ENCODE measurements around the gene KRTAP12-2. TPM values are rescaled to one million over a fixed set of nuclear protein-coding genes. Genes with fewer than 3 reads are reported as not detected.
"Not testable (repeated sequence)": the region's sequence is repeated elsewhere in the genome, so short reads cannot be mapped to it uniquely, and the experiment has no call there.

The KRTAP12-2 gene
- total and polyA plus RNA-seq, 2 donors (not counting 3 experiments of a cell fraction or from before 2014, with no cell fraction given) = not detected

GRCh38 chr21:44686843-44687561, 20.3 kb upstream of the KRTAP12-2 start:
- intact Hi-C loops (cut with micrococcal nuclease) (no loop called here), dilution Hi-C loops (cut with MboI; ENCODE audit: extremely low pct_ligation_motif_present, low sequenced_read_pairs) (no loop called here)
- H3K27me3 ChIP-seq (ENCODE audit: control insufficient read depth in 2 of 2, insufficient read depth in 2 of 2, low read length in 2 of 2) = peaks cover 5 to 17% of the 10 kb centered on the region in 2 experiments

GRCh38 chr21:44686000-44686781, 19.5 kb upstream of the KRTAP12-2 start:
- POLR2A ChIA-PET = interaction anchor here (0.8 kb wide), 1 partner anchor 31 kb away, joined by 3 read pairs; the partner anchor contains the start of gene KRTAP12-4

More at GRCh38 chr21:44686843-44687561, 20.3 kb upstream of the KRTAP12-2 start:
- Histone ChIP-seq H4K20me1 (replicated peaks; ENCODE audit: control insufficient read depth, extremely low read depth, insufficient read depth, low read length) (no peaks in the 10 kb centered on the region), H2AFZ (ENCODE audit: low read depth, low read length) (no peak overlapping the region), H3K9me3 (replicated peaks; ENCODE audit: control insufficient read depth, insufficient read depth, low read length) (no peaks in the 10 kb centered on the region), H3K27ac (ENCODE audit: insufficient read depth, low read depth, low read length) (no peak overlapping the region), H3K9ac (replicated peaks; ENCODE audit: extremely low read depth, insufficient read depth, low read length) (no peak overlapping the region), H3K36me3 (ENCODE audit: control insufficient read depth in 2 of 2, extremely low read depth in 1 of 2, insufficient read depth in 2 of 2, low read length in 2 of 2) (no peaks in the 10 kb centered on the region), H3K4me3 (replicated peaks in 1 of 3; ENCODE audit: insufficient read depth in 1 of 3, low read depth in 1 of 3, low read length in 3 of 3) (no peak overlapping the region), H3K79me2 (ENCODE audit: control insufficient read depth, insufficient read depth, low read length) (no peaks in the 10 kb centered on the region), H3K4me2 (ENCODE audit: insufficient read depth, low read length) (no peak overlapping the region), H3K9me1 (replicated peaks; ENCODE audit: control insufficient read depth, extremely low read depth, insufficient read depth, low read length) (no peaks in the 10 kb centered on the region), H3K4me1 (ENCODE audit: control insufficient read depth, extremely low read depth, insufficient read depth, low read length) (no peaks in the 10 kb centered on the region)
- POLR2A ChIA-PET = no interaction called here
- CTCF ChIA-PET = no interaction called here
- BruUV-seq (replicated peaks) = no TSS peak
- FAIRE-seq = no peak
- TF ChIP-seq MYC (IDR thresholded peaks at IDR 0.05; ENCODE audit: low read depth, low read length) (no peak), MAX (IDR thresholded peaks at IDR 0.05; ENCODE audit: insufficient read depth, insufficient read length) (no peak), EZH2 (IDR thresholded peaks at IDR 0.05; ENCODE audit: borderline replicate concordance, low read depth, low read length, severe bottlenecking) (no peak)
- no peak for DNase-seq (ENCODE audit: low read depth, low spot score)

GRCh38 chr21:44685050-44685449, 18.3 kb upstream of the KRTAP12-2 start:
- H3K9me1 ChIP-seq (replicated peaks; ENCODE audit: control insufficient read depth, extremely low read depth, insufficient read depth, low read length); FAIRE-seq; POLR2A ChIA-PET; H4K20me1 ChIP-seq (replicated peaks; ENCODE audit: control insufficient read depth, extremely low read depth, insufficient read depth, low read length); H3K4me3 ChIP-seq (replicated peaks in 1 of 3; ENCODE audit: insufficient read depth in 1 of 3, low read depth in 1 of 3, low read length in 3 of 3); H3K27me3 ChIP-seq (ENCODE audit: control insufficient read depth in 2 of 2, insufficient read depth in 2 of 2, low read length in 2 of 2); H3K9ac ChIP-seq (replicated peaks; ENCODE audit: extremely low read depth, insufficient read depth, low read length); H3K27ac ChIP-seq (ENCODE audit: insufficient read depth, low read depth, low read length); H3K36me3 ChIP-seq (ENCODE audit: control insufficient read depth in 2 of 2, extremely low read depth in 1 of 2, insufficient read depth in 2 of 2, low read length in 2 of 2); BruUV-seq (replicated peaks); intact Hi-C loops (cut with micrococcal nuclease); H3K9me3 ChIP-seq (replicated peaks; ENCODE audit: control insufficient read depth, insufficient read depth, low read length); H3K79me2 ChIP-seq (ENCODE audit: control insufficient read depth, insufficient read depth, low read length); dilution Hi-C loops (cut with MboI; ENCODE audit: extremely low pct_ligation_motif_present, low sequenced_read_pairs); H3K4me2 ChIP-seq (ENCODE audit: insufficient read depth, low read length); H3K4me1 ChIP-seq (ENCODE audit: control insufficient read depth, extremely low read depth, insufficient read depth, low read length); DNase-seq (ENCODE audit: low read depth, low spot score); H2AFZ ChIP-seq (ENCODE audit: low read depth, low read length): not testable (repeated sequence)
- CTCF ChIA-PET = interaction anchor here (1.3 to 2.2 kb wide), 2 partner anchors 10 to 108 kb away, joined by 3 to 5 read pairs; no protein-coding TSS in a partner anchor

More at GRCh38 chr21:44686000-44686781, 19.5 kb upstream of the KRTAP12-2 start:
- intact Hi-C loops (cut with micrococcal nuclease) = no loop called here
- Histone ChIP-seq H3K79me2 (ENCODE audit: control insufficient read depth, insufficient read depth, low read length) (no peaks in the 10 kb centered on the region), H3K9me1 (replicated peaks; ENCODE audit: control insufficient read depth, extremely low read depth, insufficient read depth, low read length) (no peaks in the 10 kb centered on the region), H3K4me2 (ENCODE audit: insufficient read depth, low read length) (no peak overlapping the region), H2AFZ (ENCODE audit: low read depth, low read length) (no peak overlapping the region), H3K4me1 (ENCODE audit: control insufficient read depth, extremely low read depth, insufficient read depth, low read length) (no peaks in the 10 kb centered on the region), H4K20me1 (replicated peaks; ENCODE audit: control insufficient read depth, extremely low read depth, insufficient read depth, low read length) (no peaks in the 10 kb centered on the region), H3K36me3 (ENCODE audit: control insufficient read depth in 2 of 2, extremely low read depth in 1 of 2, insufficient read depth in 2 of 2, low read length in 2 of 2) (no peaks in the 10 kb centered on the region), H3K4me3 (replicated peaks in 1 of 3; ENCODE audit: insufficient read depth in 1 of 3, low read depth in 1 of 3, low read length in 3 of 3) (no peak overlapping the region), H3K9ac (replicated peaks; ENCODE audit: extremely low read depth, insufficient read depth, low read length) (no peak overlapping the region), H3K27me3 (ENCODE audit: control insufficient read depth in 2 of 2, insufficient read depth in 2 of 2, low read length in 2 of 2) (peaks cover 5 to 15% of the 10 kb centered on the region in 2 experiments), H3K9me3 (replicated peaks; ENCODE audit: control insufficient read depth, insufficient read depth, low read length) (no peaks in the 10 kb centered on the region), H3K27ac (ENCODE audit: insufficient read depth, low read depth, low read length) (no peak overlapping the region)
- FAIRE-seq (no peak), DNase-seq (ENCODE audit: low read depth, low spot score) (no peak)
- dilution Hi-C loops (cut with MboI; ENCODE audit: extremely low pct_ligation_motif_present, low sequenced_read_pairs) = no loop called here
- no TSS peak for BruUV-seq (replicated peaks)
- TF ChIP-seq MYC (IDR thresholded peaks at IDR 0.05; ENCODE audit: low read depth, low read length) (no peak), GATA2 (IDR thresholded peaks at IDR 0.05; ENCODE audit: insufficient read depth, insufficient read length, low read depth, low read length) (no peak), EZH2 (IDR thresholded peaks at IDR 0.05; ENCODE audit: borderline replicate concordance, low read depth, low read length, severe bottlenecking) (no peak), MAX (IDR thresholded peaks at IDR 0.05; ENCODE audit: insufficient read depth, insufficient read length) (no peak), FOS (IDR thresholded peaks at IDR 0.05; ENCODE audit: borderline replicate concordance, insufficient read depth, low read length) (no peak)
- CTCF ChIA-PET = no interaction called here

Measured in endothelial cell of umbilical vein (primary cell).